Keratinocyte (primary cell): ENCODE results near the gene CRACR2A.

Source experiments
- EZH2 ChIP-seq: IDR thresholded peaks from one replicate; pipeline ENCODE4 v1.6.1; 2012; ENCODE audit warnings: inconsistent platforms, mild to moderate bottlenecking, low read length, moderate library complexity
- TF ChIP-seq, protein P1 (sequence below), 3 experiments: IDR thresholded peaks in 1 of 3; conservative IDR thresholded peaks in 1 of 3; optimal IDR thresholded peaks in 1 of 3; 2 replicates in 2 of 3; 3 replicates in 1 of 3; pipeline versions ENCODE3 to v1.5.1; 2011; ENCODE audit warnings: low read length in 3 of 3, mild to moderate bottlenecking in 3 of 3, moderate library complexity in 2 of 3, control low read depth in 1 of 3, inconsistent platforms in 1 of 3; ENCODE audit not compliant: insufficient read depth in 2 of 3; ENCODE audit errors: extremely low read depth in 1 of 3

DNA sequence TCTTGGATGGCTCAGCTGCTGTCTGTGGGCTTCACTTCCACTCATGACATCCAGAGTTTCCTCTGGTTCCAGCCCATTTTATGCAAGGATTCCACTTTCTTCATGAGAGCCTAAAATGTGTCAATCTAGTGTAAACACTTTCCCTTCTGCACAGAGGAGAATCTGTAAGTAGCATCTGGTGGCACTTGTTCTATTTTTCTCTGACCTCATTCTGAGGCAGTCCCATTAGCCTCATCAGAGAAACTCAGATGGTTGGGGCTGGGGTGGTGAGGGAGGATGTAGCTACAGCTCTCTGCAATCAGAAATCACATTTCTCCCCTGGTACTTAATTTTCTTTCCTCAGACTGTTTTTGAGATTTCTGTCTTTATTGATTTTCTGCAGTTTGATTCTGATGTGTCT lies 180.3 kb downstream of the CRACR2A start:
- TF ChIP-seq, protein P1, sequence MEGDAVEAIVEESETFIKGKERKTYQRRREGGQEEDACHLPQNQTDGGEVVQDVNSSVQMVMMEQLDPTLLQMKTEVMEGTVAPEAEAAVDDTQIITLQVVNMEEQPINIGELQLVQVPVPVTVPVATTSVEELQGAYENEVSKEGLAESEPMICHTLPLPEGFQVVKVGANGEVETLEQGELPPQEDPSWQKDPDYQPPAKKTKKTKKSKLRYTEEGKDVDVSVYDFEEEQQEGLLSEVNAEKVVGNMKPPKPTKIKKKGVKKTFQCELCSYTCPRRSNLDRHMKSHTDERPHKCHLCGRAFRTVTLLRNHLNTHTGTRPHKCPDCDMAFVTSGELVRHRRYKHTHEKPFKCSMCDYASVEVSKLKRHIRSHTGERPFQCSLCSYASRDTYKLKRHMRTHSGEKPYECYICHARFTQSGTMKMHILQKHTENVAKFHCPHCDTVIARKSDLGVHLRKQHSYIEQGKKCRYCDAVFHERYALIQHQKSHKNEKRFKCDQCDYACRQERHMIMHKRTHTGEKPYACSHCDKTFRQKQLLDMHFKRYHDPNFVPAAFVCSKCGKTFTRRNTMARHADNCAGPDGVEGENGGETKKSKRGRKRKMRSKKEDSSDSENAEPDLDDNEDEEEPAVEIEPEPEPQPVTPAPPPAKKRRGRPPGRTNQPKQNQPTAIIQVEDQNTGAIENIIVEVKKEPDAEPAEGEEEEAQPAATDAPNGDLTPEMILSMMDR (optimal IDR thresholded peaks at IDR 0.05 in 1 of 3, IDR thresholded peaks at IDR 0.05 in 1 of 3, conservative IDR thresholded peaks at IDR 0.05 in 1 of 3; ENCODE audit: extremely low read depth in 1 of 3, insufficient read depth in 2 of 3, low read length in 3 of 3): no peak
- no peak for TF ChIP-seq EZH2
